Astrocyte of the hippocampus (primary cell): ENCODE measurements around the gene SHC4.
"Not testable (repeated sequence)": the region's sequence is repeated elsewhere in the genome, so short reads cannot be mapped to it uniquely, and the experiment has no call there.

Experiments used
- DNase-seq: peaks from one replicate; pipeline ENCODE4 v3.0.0; 2011; ENCODE audit warnings: low read depth, low spot score

SHC4 gene

GRCh38 chr15:48883699-48884098 is 80.0 kb downstream of the SHC4 start:
- DNase-seq, result no peak

GRCh38 chr15:48880070-48880634 is 83.6 kb downstream of the SHC4 start:
- DNase-seq, result no peak

- DNase-seq, result peak; percentile 98
These were observed 85.8 kb downstream of the SHC4 start, which contains the start of gene EID1 for GRCh38 chr15:48877630-48878595. Gene EID1 (plus strand): TSS chr15:48878134. CDS start chr15:48878177, 43 bp downstream.

- DNase-seq, result no peak
These were observed 87.7 kb downstream of the SHC4 start for GRCh38 chr15:48876057-48876456.

- no peak for DNase-seq
These were observed 88.3 kb downstream of the SHC4 start for GRCh38 chr15:48875241-48875960.

GRCh38 chr15:48872632-48873031 is 91.1 kb downstream of the SHC4 start:
- DNase-seq, result no peak

- no peak for DNase-seq
These were observed 92.2 kb downstream of the SHC4 start for GRCh38 chr15:48871542-48871941.

GRCh38 chr15:48869966-48870365 is 93.8 kb downstream of the SHC4 start:
- DNase-seq, result no peak

GRCh38 chr15:48868536-48868935 is 95.2 kb downstream of the SHC4 start:
- DNase-seq, result peak; percentile 36

GRCh38 chr15:48868023-48868422 is 95.7 kb downstream of the SHC4 start:
- no peak for DNase-seq

- DNase-seq, result peak; percentile 45
These were observed 97.6 kb downstream of the SHC4 start for GRCh38 chr15:48866141-48866563.

GRCh38 chr15:48865370-48866079 is 98.2 kb downstream of the SHC4 start:
- peak; percentile 54 for DNase-seq

- DNase-seq, result no peak
These were observed 101.0 kb downstream of the SHC4 start for GRCh38 chr15:48862705-48863104.

- peak; percentile 71 for DNase-seq
These were observed 101.8 kb downstream of the SHC4 start for GRCh38 chr15:48861813-48862431.

GRCh38 chr15:48859426-48859825 is 104.3 kb downstream of the SHC4 start:
- DNase-seq, result no peak

- peak; percentile 27 for DNase-seq
These were observed 105.3 kb downstream of the SHC4 start for GRCh38 chr15:48858401-48858800.

GRCh38 chr15:48856942-48857341 is 106.8 kb downstream of the SHC4 start:
- DNase-seq, result peak; percentile 75

- peak; percentile 72 for DNase-seq
These were observed 107.9 kb downstream of the SHC4 start for GRCh38 chr15:48855501-48856440.

GRCh38 chr15:48854434-48854833 is 109.3 kb downstream of the SHC4 start:
- not testable (repeated sequence) for DNase-seq

- DNase-seq, result no peak
These were observed 111.8 kb downstream of the SHC4 start for GRCh38 chr15:48851956-48852355.
